DND-41 (cell line): ENCODE results near the gene AMH.
A peak's percentile ranks its signal among the peaks of the same experiment; 100 is the strongest.

Source experiments
- ATAC-seq: fragments of 200-7000 bp; cut with Tn5 transposase; 3 replicates; pipeline ENCODE4 v1.9.1; 2021; ENCODE audit warnings: low read depth; ENCODE audit not compliant: insufficient read depth
- DNase-seq: peaks from one replicate; pipeline ENCODE4 v3.0.0-alpha.2; 2020
- H2AFZ ChIP-seq: 2 replicates; pipeline ENCODE4 v1.6.0; 2012; ENCODE audit warnings: low read depth, low read length
- H3K27ac ChIP-seq: 2 replicates; pipeline ENCODE4 v1.5.1; 2012; ENCODE audit warnings: low read length, inconsistent platforms
- H3K27me3 ChIP-seq: fragments of 200-600 bp; sonication (generic); 2 replicates; pipeline ENCODE4 v1.6.0; 2012; ENCODE audit warnings: low read length, mild to moderate bottlenecking, inconsistent platforms; ENCODE audit not compliant: insufficient read depth, poor library complexity
- H3K36me3 ChIP-seq: 2 replicates; pipeline ENCODE4 v1.5.1; 2012; ENCODE audit warnings: low read length, inconsistent platforms; ENCODE audit not compliant: insufficient read depth
- H3K4me1 ChIP-seq: 2 replicates; pipeline ENCODE4 v1.5.1; 2012; ENCODE audit warnings: mild to moderate bottlenecking, low read length; ENCODE audit not compliant: insufficient read depth
- H3K4me2 ChIP-seq: 2 replicates; pipeline ENCODE4 v1.6.0; 2012; ENCODE audit warnings: mild to moderate bottlenecking, moderate library complexity, low read length, inconsistent platforms; ENCODE audit not compliant: insufficient read depth
- H3K4me3 ChIP-seq, 2 experiments: fragments of 200-600 bp in 1 of 2; shearing (Covaris generic) in 1 of 2; 2 replicates each; pipeline ENCODE4 v1.5.1; 2012 to 2016; ENCODE audit warnings: inconsistent platforms in 2 of 2, low read length in 2 of 2, mild to moderate bottlenecking in 2 of 2, low read depth in 1 of 2, moderate library complexity in 1 of 2
- H3K79me2 ChIP-seq: 2 replicates; pipeline ENCODE4 v1.6.0; 2012; ENCODE audit warnings: low read length, inconsistent platforms; ENCODE audit not compliant: insufficient read depth
- H3K9ac ChIP-seq: 2 replicates; pipeline ENCODE4 v1.6.0; 2012; ENCODE audit warnings: low read depth, mild to moderate bottlenecking, inconsistent platforms, low read length, moderate library complexity
- H3K9me3 ChIP-seq: 2 replicates; pipeline ENCODE4 v1.5.1; 2012; ENCODE audit warnings: low read length, moderate library complexity, mild to moderate bottlenecking, inconsistent platforms; ENCODE audit not compliant: insufficient read depth, severe bottlenecking
- H4K20me1 ChIP-seq: 2 replicates; pipeline ENCODE4 v1.6.0; 2012; ENCODE audit warnings: low read length; ENCODE audit not compliant: insufficient read depth
- CTCF ChIP-seq: IDR thresholded peaks from 2 replicates; pipeline ENCODE4 v1.5.1; 2012; ENCODE audit warnings: borderline replicate concordance, low read length, moderate library complexity, mild to moderate bottlenecking; ENCODE audit not compliant: poor library complexity, severe bottlenecking; ENCODE audit errors: extremely low read depth
- EZH2 ChIP-seq: IDR thresholded peaks from 3 replicates; pipeline ENCODE4 v1.6.1; 2012; ENCODE audit warnings: borderline replicate concordance, low read depth, mild to moderate bottlenecking, moderate library complexity, low read length, inconsistent platforms; ENCODE audit not compliant: severe bottlenecking

Gene AMH

GRCh38 chr19:2273356-2274184, 24.4 kb downstream of the AMH start:
- peak; percentile 77 for ATAC-seq
- Histone ChIP-seq H3K9ac (peak overlapping the region; percentile 100), H3K79me2 (peaks cover 68% of the 10 kb centered on the region)

DNA sequence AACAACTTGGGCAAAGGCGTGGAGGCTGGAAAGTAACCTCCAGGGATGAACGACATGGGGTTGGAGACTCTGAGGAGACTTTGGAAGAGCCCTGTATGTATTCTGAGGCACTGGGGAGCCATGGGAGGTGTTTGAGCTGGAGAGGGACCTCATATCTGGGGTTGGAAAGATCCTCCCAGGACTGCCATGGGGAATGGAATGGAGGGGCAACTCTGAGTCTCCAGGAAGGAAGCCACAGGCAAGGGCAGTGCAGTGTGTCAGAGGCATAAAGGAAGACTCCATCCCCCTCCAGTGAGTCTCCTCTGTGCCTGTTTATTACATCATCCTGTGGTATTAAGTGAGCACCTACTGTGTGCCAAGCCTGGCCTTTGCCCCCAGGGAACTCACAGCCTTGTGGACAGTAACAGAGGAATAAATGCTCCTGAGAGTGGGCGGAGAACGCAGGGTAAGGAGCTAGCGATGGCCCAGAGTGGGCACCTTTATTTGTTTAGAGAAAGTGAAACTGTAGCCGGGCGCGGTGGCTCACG, 25.1 kb downstream of the AMH start:
- Histone ChIP-seq H3K27ac (peak overlapping the region; percentile 73), H4K20me1 (peaks cover 68% of the 10 kb centered on the region)
- TF ChIP-seq CTCF, result no peak
- no peak for TF ChIP-seq EZH2

More at GRCh38 chr19:2273356-2274184, 24.4 kb downstream of the AMH start:
- TF ChIP-seq CTCF (peak; percentile 98), EZH2 (no peak)
- Histone ChIP-seq H3K27me3 (no peaks in the 10 kb centered on the region), H4K20me1 (peaks cover 68% of the 10 kb centered on the region), H2AFZ (no peak overlapping the region), H3K9me3 (no peaks in the 10 kb centered on the region), H3K4me1 (peaks cover 39% of the 10 kb centered on the region), H3K4me3 (peak overlapping the region; percentile 21 to 100; a peak in 3 of 4 replicates), H3K4me2 (peak overlapping the region; percentile 84), H3K27ac (peak overlapping the region; percentile 73), H3K36me3 (peaks cover 58% of the 10 kb centered on the region)
- peak; percentile 94 for DNase-seq

GRCh38 chr19:2274931-2275535, 25.9 kb downstream of the AMH start:
- Histone ChIP-seq H3K9me3 (no peaks in the 10 kb centered on the region), H2AFZ (no peak overlapping the region), H3K4me1 (peaks cover 36% of the 10 kb centered on the region), H3K27ac (no peak overlapping the region), H3K9ac (no peak overlapping the region), H3K79me2 (peaks cover 57% of the 10 kb centered on the region), H4K20me1 (peaks cover 61% of the 10 kb centered on the region), H3K4me2 (no peak overlapping the region), H3K36me3 (peaks cover 52% of the 10 kb centered on the region), H3K27me3 (no peaks in the 10 kb centered on the region), H3K4me3 (no peak overlapping the region)
- DNase-seq (peak; percentile 49), ATAC-seq (no peak)
- TF ChIP-seq EZH2, result no peak
- TF ChIP-seq CTCF, result peak; percentile 61

More for the DNA sequence above, 25.1 kb downstream of the AMH start:
- Histone ChIP-seq H3K4me3 (peak overlapping the region in 1 of 2 experiments; percentile 100; a peak in 2 of 4 replicates), H3K9me3 (no peaks in the 10 kb centered on the region), H3K4me1 (peaks cover 36% of the 10 kb centered on the region), H2AFZ (no peak overlapping the region), H3K79me2 (peaks cover 65% of the 10 kb centered on the region), H3K36me3 (peaks cover 58% of the 10 kb centered on the region), H3K4me2 (peak overlapping the region; percentile 84), H3K27me3 (no peaks in the 10 kb centered on the region), H3K9ac (peak overlapping the region; percentile 100)
- no peak for DNase-seq
- ATAC-seq, result no peak
